Measurements from ENCODE around the gene B4GALT5.
"Not testable (repeated sequence)": the region's sequence is repeated elsewhere in the genome, so short reads cannot be mapped to it uniquely, and the experiment has no call there.

Gene B4GALT5

DNA sequence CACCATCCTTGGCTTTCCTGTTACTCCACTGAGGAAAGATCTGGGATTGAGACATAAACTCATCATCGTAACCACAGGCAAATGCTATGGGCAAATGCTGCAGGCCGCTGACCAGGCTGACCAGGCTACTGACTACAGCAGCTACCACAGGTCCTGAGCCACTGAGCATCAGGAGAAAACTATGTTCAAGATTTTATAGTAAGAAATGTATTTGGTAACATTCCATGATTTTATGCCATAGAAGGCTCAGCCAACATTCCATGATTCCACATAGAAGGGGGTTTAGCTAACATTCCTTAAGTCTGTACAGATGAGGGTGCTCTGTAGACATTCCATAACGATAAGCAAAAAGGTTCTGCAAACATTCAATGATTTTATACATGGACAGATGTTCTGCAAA, 16.1 kb upstream of the B4GALT5 start:
- DNase-seq (ENCODE audit: low read depth): no peak

DNA sequence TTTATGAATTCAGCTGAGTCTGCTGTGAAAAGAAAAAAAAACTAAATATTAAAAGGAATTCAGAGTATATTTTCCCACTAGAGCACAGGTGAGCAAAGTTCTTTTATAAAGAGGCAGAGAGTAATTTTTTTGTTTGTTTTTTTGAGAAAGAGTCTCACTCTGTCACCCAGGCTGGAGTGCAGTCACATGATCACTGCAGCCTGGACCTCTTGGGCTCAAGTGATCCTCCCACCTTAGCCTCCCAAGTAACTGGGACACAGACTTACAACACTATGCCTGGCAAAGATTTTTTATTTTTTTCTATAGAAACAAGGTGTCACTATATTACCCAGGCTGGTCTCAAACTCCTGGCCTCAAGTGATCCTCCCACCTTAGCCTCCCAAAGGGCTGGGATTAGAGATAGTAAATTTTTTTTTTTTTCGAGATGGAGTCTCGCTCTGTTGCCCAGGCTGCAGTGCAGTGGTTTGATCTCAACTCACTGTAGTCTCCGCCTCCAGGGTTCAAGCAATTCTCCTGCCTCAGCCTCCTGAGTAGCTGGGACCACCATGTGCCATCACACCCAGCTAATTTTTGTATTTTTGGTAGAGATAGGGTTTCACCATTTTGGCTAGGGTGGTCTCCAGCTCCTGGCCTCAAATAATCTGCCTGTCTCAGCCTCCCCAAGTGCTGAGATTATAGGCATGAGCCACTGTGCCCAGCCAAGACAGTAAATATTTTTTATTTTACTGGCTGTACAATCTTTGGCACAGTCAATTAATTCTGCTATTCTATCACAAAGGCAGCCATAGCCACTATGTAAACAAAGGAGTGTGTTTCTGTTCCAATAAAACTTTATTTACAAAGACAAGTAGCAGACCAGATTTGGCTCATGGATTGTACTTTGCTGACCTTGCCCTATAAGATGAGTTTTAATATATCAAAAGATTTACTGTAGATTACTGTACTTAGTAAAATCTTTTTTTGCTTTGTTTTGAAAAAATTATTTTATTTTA, 14.5 kb upstream of the B4GALT5 start:
- no peak for DNase-seq (ENCODE audit: low read depth)

DNA sequence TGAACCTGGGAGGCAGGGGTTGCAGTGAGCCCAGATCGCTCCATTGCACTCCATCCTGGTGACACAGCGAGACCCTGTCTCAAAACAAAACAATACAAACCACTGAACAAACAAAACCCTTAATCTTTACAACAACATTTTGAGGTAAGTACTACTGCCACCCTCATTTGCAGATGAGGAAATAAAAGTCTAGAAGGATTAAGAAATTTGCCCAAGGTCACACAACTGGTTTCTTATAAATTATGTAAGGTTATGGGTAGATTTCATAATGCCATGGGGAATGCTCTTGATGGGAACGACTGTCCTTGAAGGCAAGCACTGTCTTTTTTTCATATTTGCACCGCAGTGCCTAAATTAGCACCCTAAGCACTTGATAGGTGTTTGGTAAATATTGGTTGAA, 13.8 kb upstream of the B4GALT5 start:
- no peak for DNase-seq (ENCODE audit: low read depth)

DNA sequence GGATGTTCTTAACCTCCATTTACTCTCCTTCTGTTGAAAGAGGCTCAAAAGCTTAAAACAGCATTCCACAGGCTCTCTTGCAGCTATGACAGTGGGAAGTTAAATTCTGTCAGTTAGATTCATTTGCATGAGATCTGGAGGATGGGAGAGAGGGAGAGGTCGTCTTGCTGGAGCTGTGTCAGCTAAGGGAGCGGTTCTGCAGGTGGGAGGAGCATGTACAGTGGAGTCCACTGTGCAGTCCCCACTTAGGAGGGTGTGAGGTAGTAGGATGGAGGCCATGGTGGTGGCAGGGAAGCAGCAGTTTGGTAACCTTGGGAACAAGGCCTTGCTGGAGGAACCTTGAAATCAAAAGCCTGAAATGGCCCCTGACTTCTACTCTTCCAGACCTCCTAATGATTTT, 12.0 kb upstream of the B4GALT5 start:
- no peak for DNase-seq (ENCODE audit: low read depth)

- not testable (repeated sequence) for DNase-seq (ENCODE audit: low read depth)
These were observed 11.5 kb upstream of the B4GALT5 start for GRCh38 chr20:49725224-49725606.

DNA sequence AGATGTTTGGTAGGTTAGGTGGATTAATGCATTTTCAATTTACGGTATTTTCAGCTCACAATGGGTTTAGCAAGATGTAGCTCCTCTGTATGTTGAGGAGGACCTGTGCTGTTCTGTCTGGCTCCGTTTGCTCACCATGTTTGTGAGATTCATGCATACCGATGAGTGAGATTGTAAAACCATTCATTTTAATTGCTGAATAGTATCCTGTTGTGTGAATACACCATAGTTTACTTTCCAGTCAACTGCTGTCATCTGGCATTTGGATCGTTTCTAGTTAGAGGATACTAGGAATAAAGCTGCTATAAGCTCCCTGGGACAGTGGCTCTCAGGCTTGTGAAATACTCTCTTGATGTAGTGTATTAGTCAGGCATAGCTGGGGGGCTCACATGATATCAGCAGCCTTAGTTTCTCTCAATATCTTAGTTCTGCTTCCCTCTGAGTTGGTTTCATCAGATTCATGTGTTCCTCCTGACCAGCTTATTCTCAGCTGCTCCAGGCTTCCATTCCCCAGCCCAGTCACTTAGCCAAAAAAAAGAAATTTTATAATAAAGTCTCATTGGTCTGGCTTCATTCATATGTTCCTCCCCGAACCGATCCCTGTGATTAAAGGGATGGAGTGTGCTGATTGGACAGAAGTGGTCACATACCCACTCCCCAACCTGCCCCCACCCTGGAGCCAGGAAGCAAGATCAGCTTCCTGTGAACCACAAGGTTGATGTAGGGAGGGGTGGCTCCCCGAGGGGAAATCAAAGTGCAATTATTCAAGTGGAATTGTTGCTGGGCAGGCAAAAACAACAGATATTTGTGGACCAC, 10.9 kb upstream of the B4GALT5 start:
- DNase-seq (ENCODE audit: low read depth): no peak

DNA sequence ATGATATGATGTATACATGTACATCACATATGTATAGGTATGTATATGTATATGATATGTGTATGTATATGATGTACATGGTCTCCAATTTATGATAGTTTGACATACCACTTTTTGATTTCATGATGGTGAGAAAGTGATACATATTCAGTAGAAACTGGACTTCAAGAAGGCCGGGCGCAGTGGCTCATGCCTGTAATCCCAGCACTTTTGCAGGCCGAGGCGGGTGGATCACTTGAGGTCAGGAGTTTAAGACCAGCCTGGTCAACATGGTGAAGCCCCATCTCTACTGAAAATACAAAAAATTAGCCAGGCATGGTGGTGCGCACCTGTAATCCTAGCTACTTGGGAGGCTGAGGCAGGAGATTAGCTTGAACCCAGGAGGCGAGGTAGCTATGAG, 10.1 kb upstream of the B4GALT5 start:
- DNase-seq (ENCODE audit: low read depth): not testable (repeated sequence)

GRCh38 chr20:49721326-49721725, 7.6 kb upstream of the B4GALT5 start:
- DNase-seq (ENCODE audit: low read depth): not testable (repeated sequence)

DNA sequence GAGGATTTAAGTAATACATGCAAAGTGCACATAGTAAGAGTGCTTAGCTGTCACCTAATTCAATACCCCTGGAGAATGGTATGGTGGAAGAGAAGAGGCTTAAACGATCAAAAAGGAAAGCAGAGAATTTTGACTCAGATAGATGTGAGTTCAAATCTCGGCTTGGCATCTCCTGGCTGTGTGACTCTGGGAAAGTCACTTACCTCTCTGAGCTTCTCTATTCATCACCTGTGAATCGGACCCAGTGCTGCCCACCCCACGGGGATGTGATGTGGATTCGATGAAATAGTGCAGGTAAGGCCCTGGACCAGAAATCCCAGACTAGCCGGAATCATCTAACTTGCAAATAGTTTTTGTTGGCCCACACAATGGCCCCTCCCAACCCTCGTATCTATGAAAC, 1.8 kb upstream of the B4GALT5 start:
- DNase-seq (ENCODE audit: low read depth): no peak

DNA sequence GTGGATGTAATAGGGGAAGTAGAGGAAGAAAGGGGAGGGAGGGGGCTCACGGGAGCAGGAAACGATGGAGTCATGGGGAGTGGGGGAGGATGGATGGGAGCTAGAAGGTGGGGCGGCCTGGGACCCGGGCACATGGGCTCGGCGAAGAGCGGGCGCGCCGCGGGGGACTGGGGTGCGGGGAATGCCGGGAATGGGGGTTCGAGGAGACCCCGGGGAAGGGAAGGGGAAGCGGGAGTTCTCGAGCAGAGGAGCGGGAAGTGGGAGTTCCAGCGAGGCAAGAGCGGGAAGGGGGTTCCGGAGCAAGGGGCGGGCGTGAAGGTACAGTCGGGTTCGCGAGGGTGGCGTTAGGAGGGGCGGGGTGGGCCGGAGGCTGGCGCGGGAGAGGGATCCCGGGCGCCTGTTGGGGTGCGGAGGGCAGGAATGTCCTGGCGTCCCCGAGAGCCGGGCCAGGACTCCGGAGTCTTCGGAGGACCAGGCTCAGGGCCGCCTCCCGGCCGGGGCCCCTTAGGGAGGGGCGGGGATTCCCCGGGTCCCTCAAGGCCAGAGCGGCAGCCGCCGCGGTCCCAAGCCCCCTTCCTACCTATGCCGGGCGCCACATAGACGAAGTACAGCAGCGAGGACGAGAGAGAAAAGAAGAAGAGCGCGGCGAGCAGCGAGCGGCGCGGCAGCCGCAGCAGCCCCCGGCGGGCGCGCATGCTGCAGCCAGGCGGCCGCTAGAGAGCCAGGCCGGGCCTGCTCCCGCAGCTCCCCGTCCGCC, 504 bp downstream of the B4GALT5 start:
- DNase-seq (ENCODE audit: low read depth): no peak

- no peak for DNase-seq (ENCODE audit: low read depth)
These were observed 1.1 kb downstream of the B4GALT5 start for GRCh38 chr20:49712646-49712995.

- DNase-seq (ENCODE audit: low read depth): no peak
These were observed 1.6 kb downstream of the B4GALT5 start for GRCh38 chr20:49712118-49712517.

GRCh38 chr20:49711667-49711987, 2.1 kb downstream of the B4GALT5 start:
- no peak for DNase-seq (ENCODE audit: low read depth)

- DNase-seq (ENCODE audit: low read depth): no peak
These were observed 2.6 kb downstream of the B4GALT5 start for GRCh38 chr20:49710971-49711666.

DNA sequence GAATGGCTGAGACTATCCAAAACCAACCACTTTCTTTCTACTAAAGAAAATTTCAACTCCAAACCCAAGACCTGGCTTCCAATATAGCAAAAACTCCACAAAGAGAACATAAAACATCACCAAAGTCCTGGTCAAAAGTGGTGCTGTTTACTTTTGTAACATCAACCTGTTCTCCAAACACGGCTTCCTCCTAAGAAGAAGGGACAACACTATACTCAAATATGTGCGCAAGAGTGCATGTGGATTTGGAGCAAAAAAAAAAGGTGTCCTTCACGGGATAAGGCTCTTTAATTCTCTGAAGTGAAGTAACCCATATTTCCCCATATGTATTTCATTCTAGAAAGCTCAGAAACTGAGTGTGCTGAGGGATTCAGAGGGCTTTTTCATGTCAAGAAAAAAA, 6.6 kb downstream of the B4GALT5 start:
- DNase-seq (ENCODE audit: low read depth): no peak

DNA sequence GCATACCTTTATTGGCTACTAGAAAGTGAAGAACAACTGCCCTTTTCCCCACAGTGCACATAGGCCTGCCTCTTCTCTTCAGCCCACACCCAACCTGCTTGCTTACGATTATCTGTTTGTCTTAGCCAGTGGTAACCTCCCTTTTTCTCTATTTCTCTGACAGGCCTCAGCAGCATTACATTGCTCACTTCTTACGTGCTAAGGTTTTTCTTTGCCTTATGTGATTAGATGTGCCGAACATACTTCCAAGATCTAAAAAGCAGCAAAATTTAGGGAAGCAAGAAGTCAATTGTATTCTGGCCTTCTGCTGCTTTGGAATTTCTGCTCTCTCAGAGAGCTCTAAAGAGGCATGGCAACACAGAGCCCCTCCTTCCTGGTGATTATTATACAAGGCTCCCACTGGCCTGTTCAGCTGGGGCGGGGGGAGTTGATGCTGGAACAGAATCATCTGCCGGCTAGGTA, 7.0 kb downstream of the B4GALT5 start:
- DNase-seq (ENCODE audit: low read depth): no peak

GRCh38 chr20:49705893-49706292, 7.8 kb downstream of the B4GALT5 start:
- not testable (repeated sequence) for DNase-seq (ENCODE audit: low read depth)

GRCh38 chr20:49705358-49705757, 8.3 kb downstream of the B4GALT5 start:
- no peak for DNase-seq (ENCODE audit: low read depth)

DNA sequence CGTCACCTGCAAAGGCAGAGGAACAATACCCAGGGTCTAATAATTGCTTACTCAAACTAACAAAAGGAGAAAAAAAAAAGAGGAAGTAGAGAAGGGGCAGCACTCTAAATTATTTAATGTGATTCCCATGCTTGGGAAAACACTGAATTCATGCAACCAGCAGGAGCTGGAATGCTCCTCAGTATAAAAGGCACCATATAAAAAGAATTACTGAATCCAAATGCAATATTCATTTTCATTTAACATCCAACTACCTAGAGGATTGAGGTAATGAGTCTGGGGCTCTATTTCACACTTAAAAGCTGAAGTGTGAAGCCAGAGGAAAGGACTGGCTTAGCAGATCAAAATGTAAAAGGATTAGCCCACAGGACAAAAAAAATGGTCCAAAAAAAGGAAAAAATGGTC, 8.7 kb downstream of the B4GALT5 start:
- DNase-seq (ENCODE audit: low read depth): no peak

GRCh38 chr20:49701916-49702315, 11.8 kb downstream of the B4GALT5 start:
- no peak for DNase-seq (ENCODE audit: low read depth)

DNA sequence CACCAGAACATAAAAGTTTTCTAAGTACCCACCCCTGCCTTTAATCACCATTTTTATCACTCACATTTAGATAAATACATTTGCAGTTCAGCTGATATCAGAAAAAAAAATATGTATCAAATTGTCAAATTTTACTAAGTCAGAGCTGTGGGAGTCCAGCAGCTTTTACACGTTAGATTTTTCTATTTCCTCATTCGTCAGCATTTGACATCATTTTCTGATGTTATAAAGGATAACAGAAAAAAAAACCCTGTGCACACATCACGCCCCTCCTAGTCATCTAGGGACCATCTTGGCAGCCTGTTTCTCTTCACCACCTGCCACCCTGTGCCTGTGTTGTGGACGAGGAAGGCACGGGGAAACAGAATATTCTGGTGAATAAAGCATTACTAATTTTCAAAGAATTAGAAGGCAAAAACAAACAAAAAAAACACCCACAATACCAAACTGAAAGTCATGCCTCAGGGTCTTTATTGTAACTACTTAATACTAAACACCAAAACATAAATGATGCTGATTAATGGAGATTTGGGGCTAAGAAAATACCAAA, 12.4 kb downstream of the B4GALT5 start:
- no peak for DNase-seq (ENCODE audit: low read depth)
